ENCODE measurements around the gene ABCG1.
"Not testable (repeated sequence)": the region's sequence is repeated elsewhere in the genome, so short reads cannot be mapped to it uniquely, and the experiment has no call there.

Gene ABCG1

DNA sequence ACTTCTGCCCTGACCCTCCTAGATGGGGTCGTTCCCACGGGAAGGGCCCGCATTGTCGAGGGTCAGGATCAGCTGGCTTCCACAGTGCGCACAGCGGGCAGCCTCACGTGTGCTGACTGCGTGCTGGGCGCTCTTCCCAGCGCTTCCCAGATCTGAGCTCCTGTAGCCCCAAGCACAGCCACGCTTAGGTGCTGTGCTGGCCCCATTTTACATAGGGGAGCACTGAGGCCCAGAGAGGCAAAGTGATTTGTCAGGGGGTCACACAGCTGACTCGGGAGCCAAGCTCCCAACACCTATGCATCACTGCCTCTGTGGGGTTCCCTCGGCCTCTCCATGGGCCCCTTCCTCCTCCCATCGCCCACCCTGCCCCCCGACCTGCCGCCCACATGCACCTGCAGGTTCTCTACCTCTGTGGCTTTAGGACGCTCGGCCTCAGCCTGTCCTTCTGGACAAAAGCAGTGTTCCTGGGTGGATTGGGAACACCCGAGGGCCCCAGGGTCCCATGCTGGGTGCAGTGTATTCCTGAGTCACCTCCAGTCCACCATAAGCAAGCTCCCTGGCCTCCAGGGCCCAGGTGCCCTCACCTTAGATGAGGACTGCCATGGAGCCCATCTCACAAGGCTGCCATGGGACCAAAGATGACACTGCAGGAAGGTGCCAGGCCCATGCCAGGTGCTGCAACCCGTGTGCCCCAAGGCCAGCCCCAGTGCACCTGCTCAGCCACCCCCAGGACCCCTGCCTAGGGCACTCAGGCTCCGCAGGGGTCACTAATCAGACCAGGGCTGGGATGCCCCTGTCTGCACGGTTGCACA is 73.0 kb downstream of the ABCG1 start:
- DNase-seq (ENCODE audit: low read depth) = no peak

DNA sequence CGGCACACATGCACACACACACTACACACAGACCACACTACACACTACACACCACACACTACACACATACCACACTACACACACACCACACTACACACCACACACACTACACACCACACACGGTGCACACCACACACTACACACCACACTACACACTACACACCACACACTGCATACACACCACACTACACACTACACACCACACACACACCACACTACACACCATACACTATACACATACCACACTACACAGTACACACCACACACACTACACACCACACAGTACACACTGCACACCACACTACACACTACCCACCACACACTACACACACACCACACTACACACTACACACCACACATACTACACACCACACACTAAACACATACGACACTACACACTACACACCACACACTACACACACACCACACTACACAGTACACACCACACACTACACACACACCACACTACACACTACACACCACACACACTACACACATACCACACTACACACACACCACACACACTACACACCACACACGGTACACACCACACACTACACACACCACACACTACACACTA is 73.7 kb downstream of the ABCG1 start:
- not testable (repeated sequence) for DNase-seq (ENCODE audit: low read depth)

DNA sequence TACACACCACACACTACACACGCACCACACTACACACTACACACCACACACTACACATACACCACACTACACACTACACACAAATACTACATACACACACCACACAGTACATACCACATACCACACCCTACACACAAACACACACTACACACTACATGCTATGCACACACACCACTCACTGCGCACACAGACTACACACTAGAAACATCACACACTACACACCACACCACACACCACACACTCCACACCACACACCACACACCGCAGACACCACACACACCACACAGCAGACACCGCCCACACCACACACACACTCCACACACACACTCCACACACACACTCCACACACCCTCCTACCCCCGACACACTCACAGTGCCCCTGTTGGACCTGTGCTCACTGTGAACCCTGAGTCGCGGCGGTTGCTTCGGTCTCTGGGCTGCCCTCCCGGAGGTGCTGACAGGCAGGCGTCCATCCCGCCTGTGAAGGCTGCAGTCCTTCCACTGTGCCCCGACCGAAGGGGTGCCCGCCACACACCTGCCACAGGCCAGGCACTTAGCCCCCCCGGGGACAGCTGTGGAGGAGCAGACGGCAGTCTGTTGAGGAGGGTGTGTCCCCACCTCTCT is 74.8 kb downstream of the ABCG1 start:
- no peak for DNase-seq (ENCODE audit: low read depth)

DNA sequence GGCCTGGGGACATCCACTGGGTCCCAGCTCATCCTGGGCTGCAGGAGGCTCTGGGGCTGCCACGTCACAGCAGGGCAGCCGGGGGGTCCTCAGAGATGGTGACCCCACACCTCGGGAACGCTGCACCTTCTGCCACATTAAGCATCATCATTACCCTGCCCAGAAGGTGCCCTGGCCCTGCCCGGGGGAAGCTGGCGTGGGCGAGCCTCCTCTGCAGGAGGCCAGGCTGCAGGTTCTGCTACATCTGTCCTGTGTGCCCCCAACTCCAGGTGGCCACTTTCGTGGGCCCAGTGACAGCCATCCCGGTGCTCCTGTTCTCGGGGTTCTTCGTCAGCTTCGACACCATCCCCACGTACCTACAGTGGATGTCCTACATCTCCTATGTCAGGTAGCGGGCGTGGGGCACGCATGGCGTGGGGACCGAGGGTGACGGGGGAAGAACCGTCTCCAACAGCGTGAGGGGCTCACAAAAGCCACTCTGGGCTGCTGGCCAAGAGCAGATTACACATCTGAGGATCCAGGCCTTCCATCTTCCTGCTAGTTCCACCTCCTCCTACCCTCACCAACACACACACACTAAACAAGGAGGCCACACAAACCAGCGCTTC is 75.4 kb downstream of the ABCG1 start:
- no peak for DNase-seq (ENCODE audit: low read depth)

DNA sequence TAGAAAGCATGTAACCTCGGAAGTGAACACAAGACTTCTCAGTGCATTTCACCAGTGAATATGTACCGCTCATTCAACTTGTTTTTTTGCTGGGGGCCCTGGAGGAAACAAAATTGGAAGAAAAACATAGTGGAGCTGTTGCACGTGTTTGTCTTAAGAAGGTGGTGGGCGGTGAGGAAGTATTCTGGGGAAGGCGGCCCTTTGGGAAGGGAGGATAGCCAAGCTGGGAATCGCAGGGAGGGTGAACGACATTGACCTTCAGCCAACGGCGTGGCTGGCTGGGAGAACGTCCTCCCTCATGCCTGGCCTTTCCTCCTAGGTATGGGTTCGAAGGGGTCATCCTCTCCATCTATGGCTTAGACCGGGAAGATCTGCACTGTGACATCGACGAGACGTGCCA is 76.9 kb downstream of the ABCG1 start:
- no peak for DNase-seq (ENCODE audit: low read depth)

DNA sequence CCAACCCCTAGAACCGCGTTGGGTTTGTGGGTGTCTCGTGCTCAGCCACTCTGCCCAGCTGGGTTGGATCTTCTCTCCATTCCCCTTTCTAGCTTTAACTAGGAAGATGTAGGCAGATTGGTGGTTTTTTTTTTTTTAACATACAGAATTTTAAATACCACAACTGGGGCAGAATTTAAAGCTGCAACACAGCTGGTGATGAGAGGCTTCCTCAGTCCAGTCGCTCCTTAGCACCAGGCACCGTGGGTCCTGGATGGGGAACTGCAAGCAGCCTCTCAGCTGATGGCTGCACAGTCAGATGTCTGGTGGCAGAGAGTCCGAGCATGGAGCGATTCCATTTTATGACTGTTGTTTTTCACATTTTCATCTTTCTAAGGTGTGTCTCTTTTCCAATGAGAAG is 77.6 kb downstream of the ABCG1 start:
- no peak for DNase-seq (ENCODE audit: low read depth)

DNA sequence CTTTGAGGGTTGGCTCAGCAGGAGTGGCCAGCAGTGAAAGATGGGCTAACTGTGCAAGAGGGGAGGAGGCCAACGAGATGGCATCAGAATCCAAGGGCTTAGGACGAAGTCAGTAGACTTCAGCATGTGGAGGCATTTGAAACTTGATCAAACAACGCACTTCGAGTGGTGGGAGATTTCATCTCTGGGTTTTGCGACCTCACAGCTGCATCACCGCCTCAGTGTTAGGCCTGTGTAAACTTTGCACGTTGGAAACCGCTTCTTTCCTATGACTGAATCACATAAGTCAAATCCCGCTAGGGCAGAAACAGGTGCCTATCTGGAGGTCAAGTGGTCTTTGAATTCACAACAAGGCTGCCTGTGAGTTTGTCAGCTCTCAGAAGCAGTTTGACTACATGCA is 78.4 kb downstream of the ABCG1 start:
- DNase-seq (ENCODE audit: low read depth) = no peak

DNA sequence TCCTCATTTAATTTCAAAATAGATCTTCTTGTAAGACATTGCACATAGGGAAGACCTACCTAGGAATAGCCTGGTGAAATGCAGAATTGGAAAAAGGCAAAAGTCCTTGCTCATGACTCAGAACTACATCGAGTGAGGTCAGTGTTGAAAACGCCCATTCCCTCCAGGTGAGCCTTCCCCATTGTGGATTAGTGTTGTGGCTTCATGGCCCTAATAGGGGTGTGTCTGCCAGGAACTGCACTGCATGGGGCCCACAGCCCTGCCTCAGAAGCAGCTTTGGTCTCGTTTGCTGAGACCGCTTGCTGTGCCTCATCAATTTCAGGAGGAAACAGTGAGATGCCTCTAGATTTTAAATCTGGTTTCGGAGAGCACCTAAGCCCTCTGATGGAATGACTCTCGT is 79.3 kb downstream of the ABCG1 start:
- no peak for DNase-seq (ENCODE audit: low read depth)

DNA sequence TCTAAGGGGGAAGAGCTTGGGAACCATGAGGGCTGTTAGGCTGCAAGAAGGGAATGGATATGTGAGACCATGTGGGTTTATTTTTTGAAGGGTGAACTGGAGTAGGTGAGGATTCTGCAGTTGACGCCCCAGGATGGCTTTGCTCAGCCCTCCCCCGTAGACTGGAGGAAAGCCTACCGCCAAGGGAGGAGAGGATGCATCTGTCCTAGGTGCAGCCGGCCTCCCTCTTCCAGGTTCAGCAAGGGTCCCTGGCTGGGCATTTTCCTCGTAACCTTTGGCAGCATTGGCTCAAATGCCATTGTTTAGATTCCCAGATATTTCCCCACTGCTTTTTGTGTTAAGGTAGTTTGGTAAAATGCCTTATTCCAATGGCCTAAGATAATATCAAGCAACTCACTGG is 79.7 kb downstream of the ABCG1 start:
- DNase-seq (ENCODE audit: low read depth) = no peak

DNA sequence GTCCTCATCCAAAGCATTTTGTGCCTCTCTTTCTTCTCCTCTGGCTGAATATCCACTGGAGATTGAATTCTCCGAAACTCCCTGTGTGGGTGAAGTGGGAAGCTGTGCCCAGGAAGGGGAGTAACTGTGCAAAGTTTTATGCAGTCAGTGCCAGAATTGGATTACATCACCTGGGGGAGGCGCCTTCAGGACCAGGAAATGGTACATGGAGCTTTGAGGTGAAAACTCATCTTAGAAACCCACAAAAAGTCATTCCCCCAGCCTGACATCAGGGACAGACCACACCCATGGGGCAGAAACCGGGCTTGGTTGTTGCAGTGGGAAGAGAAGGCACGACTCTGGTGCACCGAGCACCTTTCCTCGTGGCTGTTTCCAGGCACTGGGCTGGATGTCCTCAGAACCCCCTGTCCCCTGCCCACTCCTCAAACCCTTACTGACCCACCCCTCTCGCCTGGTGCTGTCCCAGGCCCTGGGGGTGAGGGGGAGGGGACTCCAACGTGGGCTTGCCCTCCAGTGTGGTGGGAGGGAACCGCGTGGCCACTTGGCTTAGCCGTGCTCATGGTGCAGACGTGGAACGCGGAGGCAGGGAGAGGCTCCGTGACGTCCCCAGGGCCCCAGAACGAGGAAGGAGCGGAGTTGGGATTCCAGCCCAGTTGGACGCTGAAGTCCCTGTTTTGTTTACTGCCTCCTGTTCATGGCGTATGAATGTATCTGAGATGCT is 80.5 kb downstream of the ABCG1 start:
- no peak for DNase-seq (ENCODE audit: low read depth)

DNA sequence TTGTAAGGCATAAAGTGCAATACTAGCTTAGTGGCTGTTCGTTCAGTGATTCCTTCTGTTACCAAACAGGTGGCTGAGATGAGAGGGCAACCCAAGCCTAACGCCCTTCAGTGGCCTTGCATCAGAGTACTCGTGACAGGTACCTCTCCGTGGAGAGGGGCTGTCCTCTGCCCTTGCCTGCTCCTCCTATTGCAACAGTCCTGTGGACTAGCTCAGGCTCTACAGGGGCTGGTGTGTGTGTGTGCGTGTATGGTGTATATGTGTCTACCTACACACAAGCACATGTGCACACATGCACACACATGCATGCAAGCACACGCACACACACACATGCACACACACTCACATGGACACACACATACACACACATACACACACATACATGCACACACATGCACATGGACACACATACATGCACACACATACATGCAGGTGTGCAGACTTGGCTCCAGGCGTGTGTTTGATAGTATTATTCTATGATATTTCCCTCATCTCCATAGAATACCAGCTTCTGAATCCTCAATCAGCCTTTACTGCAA is 81.2 kb downstream of the ABCG1 start:
- no peak for DNase-seq (ENCODE audit: low read depth)

DNA sequence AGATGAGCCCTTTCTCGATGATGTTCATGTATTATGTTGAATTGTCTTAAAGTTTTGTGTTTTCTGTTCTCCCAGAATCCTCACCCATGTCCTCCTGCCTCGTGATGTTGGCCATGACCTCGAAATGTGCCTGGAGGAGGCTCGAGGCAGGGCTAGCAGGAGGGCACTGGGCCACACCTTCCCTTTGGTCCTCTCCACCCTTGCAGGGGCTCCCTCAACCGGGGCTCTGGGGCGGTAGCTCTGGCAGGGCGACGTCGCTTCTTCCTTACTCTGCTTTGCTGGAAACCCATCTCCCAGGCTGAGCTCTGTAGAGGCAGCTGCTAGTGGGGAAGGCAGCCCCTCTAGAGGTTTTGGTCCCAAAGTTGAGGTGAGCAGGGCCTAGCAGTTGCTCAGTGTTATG is 82.0 kb downstream of the ABCG1 start:
- DNase-seq (ENCODE audit: low read depth) = no peak

DNA sequence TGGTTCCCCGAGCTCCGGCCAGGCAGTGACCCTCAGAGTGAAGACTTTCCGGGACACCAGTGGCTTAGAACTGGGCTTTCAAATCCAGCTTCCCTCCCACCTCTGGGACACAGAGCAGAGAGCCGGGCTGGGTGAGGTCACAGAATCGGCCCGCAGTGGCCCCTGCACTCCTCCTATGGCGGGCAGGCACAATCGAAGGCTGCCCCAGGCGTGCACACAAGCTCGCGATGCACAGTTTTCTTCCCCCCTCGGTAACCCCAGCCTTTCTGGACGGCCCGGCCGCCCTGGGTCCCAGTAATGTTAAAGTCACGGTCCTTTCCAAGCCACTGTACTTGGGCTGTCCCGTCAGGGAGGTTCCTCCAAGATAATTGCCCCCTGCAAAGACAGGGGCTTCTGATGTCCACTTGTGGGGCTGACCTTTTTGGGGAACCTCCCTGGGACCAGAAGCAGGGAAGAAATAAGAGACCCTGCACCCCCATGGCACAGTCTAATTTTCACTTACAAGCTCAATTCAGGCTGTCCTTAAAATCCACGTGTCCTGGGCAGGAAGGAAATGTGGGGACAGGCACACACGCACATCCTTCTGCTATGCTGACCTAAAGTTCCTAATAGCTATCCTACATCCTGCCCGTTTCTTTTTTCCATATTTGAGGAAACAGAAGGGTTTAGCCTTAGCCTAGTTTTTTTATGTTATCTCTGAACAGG is 82.6 kb downstream of the ABCG1 start:
- DNase-seq (ENCODE audit: low read depth) = no peak

DNA sequence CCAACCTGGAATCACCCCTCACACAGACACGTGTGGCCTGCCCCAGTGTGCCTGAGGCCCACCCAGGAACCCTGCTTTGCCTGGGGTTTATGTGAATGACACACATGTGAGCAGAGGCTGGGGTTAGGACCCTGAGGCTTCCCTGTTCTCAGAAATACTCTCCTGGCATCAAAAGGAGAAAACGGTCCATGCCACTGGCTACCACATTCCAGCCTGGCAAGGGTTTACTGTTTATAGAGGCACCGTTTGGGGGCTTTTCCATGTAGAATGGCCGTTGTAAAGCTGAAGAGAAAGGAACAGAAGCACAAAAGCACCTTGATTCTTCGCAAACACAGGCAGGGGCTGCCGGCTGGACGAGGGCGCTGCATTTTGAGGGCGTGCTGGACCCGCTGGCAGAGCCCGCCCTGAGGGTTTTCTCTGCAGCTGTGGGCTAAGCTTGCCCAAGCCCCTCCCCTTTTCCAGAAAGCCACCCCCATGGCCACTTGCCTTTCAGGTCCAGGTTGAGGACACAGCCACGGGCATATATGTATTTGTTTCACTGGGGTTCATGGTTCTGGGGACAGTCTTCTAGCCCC is 83.2 kb downstream of the ABCG1 start:
- no peak for DNase-seq (ENCODE audit: low read depth)

DNA sequence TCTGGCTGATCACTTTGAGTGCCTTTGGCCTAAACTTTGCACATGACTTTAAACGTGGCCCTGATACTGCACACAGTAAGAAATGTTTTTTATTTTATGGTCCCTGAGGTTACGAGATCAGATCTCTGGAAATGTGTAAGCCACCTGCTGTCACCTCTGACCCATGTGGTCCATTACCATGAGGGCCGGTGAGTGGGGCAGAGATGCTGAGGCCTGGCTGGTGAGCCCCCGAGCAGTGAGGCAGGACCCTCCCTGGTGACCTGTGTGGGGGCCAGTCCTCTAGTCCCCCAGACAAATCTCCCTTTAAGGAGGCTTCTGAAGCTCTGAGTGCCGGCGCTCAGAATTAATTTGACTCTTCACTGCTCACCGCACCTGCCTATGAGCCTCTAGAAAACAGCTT is 83.9 kb downstream of the ABCG1 start:
- DNase-seq (ENCODE audit: low read depth) = no peak

DNA sequence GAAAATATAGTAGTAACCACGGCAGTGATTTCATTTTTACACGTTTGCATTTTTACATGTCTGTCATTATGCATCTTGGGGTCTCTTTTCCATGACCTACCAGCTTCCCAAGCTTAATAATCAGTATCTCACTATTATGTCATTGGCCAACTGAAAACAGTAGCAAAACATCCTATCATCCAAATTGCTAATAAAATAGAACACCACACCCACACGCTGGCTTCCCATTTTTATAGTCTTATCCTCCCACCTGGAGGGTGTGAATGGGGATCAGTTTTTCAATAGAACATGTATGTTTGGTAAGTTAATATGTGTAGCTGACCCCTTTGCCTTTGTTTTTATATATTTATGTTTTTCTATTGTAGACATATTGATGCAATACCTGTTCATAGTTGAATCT is 84.5 kb downstream of the ABCG1 start:
- no peak for DNase-seq (ENCODE audit: low read depth)

DNA sequence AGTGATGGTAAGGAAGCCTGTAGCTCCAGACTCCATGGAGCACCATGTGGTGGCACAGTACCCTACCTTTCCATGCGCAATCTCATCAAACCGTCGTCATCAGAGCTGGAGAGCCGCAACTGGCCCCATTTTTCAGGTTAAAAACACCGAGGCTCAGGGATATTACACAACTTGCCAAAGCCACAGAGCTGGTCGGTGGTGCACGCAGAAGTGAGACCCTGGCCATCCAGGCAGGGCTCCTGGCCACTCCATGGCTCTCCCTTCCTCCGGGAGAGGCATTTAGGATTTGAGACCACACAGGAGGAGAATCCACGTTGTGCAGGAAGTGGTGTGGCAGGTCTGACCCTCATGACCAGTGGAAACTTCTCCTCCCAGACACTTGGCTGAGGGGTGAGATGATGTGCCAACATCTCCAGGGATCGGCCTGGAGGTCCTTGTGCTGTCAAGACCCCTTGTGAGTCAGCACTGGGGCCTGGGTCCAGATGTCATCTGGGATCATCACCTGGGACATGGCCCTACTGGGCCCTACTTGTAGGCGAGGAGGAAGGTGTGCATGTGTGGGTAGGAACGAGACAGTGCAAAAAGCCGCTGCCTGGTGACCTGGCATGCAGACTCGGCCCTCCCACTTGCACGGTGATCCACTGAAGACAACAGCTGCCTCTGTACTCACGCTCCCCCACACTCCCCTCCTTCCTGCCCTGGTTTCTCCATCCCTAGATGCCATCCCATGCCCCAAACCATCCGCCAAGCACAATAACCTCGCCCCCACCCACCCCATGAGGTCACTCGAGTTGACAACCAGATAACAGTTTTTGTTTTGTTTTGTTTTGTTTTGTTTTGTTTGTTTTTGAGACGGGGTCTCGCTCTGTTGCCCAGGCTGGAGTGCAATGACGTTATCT is 85.9 kb downstream of the ABCG1 start:
- DNase-seq (ENCODE audit: low read depth) = no peak

DNA sequence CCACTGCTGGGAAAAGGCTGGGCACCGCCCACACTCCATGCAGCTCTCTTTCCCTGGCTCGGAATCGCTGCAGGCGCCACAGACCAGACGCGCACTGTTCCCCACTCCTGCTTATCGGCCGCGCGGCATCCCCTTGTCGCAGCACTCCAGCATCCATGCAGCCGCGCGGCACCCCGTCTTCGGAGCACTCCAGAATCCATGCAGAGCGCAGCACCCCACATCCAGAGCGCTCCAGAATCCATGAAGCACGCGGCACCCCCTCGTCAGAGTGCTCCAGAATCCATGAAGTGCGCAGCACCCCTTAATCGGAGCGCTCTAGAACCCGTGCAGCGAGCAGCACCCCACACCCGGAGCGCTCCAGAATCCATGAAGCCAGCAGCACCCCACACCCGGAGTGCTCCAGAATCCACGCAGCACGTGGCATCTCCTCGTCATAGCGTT is 86.8 kb downstream of the ABCG1 start:
- no peak for DNase-seq (ENCODE audit: low read depth)

DNA sequence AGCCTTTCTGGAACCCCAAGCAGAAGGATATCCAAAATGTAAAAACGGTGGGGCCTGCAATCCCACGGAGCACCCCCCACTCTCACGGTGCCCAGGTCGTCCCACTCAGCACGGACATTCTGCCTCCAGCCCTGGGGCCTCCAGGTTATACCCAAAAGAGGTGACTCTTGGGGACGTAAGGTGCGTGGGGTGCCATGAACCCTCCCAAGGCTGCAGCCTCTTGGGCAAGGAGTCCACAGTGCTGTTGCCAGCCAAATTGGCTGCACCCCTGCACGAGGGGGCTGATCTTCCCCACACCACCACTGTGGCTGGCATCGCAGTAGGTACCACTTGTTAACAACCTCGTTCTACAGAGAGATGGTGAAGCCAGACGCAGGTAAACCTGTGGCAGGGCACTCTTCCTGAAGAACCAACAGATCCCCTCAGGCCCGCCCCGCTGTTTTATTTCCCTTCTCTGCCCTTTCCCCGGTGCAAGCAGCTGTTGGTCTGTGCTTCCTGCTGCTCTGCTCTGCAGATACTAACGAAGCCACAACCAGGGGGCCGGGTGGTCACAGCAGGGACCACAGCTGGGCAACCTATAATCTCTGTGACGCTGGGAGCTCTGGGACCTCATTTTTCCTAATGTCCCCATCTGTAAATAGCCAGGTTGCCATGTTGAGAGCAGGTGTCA is 87.6 kb downstream of the ABCG1 start:
- DNase-seq (ENCODE audit: low read depth) = no peak

DNA sequence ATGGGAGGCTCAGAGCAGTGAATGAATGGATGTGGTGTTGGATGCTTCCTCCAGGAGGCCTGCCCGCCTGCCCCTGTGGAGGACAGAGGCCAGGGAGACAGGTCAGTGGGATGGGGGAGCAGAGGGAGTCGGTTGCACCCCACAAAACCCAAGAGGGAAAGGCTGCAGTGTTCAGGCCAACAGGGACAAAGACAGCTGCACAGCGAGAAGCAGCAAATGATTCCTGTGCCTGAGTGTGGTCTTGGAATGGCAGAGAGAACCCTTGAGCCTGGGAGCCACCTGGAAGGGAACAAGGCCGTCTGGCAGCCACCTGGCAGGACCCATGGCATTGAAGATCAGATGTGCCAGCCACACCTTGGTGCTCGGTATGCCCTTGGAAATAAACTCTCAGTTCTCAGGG is 88.2 kb downstream of the ABCG1 start:
- no peak for DNase-seq (ENCODE audit: low read depth)
